DMS79 treated with DMSO at 0.1 percent for 48 hours (cell line): ENCODE results near the gene ACER1.
"Not testable (repeated sequence)": the region's sequence is repeated elsewhere in the genome, so short reads cannot be mapped to it uniquely, and the experiment has no call there.

Experiments used
- DNase-seq: peaks from one replicate; lab custom pipeline; 2025; lab: John Stamatoyannopoulos, UW

Gene ACER1

GRCh38 chr19:6355321-6356040 lies 22.1 kb upstream of the ACER1 start:
- DNase-seq: not testable (repeated sequence)

- no peak for DNase-seq
Measured at GRCh38 chr19:6354098-6354674, 20.8 kb upstream of the ACER1 start.

GRCh38 chr19:6352381-6353165 lies 19.2 kb upstream of the ACER1 start:
- DNase-seq: no peak

- DNase-seq: no peak
Measured at GRCh38 chr19:6350688-6351087, 17.3 kb upstream of the ACER1 start.

GRCh38 chr19:6349271-6349670 lies 15.9 kb upstream of the ACER1 start:
- DNase-seq: not testable (repeated sequence)

DNA sequence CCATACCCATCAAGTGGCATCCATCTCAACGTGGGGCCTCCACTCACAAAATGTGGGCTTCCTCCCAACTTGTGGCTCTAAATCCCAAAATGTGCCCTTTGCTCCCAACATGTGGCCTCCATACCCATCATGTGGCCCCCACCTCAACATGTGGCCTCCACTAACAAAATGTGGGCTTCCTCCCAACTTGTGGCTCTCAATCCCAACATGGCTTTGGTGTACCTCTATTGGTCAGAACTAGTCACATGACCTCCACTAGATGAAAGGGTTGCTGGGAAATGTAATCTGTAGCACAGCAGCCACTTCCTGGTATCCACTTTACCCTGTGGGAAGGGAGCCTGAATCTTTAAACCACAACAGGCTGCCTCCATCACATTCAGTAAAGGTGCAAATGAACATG lies 10.1 kb upstream of the ACER1 start:
- DNase-seq: no peak

GRCh38 chr19:6340493-6341201 lies 7.2 kb upstream of the ACER1 start:
- no peak for DNase-seq

- DNase-seq: no peak
Measured at GRCh38 chr19:6334490-6335285, 1.3 kb upstream of the ACER1 start.

DNA sequence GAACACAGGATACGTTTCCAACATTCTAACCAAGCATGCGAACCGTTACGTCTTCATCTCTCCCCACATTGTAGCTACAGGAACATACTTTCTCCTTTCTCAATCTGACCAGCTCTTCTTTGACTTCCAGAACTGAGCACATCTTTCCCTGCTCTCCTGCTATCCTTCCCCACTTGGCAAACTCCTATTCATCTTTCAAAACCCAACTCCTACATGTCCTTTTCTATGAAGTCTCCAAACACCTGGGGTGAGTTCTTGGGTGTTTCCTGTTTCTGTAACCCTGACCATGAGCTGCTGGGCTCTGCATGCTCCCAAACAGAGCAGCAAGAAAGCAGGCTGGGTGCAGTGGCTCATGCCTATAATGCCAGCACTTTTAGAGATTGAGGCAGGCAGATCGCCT lies 6.6 kb downstream of the ACER1 start:
- no peak for DNase-seq

DNA sequence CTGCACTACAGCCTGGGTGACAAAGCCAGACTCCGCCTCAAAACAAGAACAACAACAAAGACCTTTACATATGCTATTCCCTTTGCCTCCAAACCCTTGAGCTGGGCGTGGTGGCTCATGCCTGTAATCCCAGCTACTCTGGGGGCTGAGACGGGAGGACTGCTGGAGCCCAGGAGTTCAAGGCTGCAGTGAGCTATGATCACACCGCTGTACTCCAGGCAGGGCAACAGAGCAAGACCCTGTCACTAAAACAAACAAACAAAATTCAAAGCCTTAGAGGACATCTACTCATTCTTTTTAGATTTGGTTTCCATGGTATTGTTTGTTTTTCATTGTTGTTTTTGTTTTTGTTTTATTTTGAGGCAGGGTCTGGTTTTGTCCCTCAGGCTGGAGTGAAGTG lies 7.8 kb downstream of the ACER1 start:
- DNase-seq: no peak

DNA sequence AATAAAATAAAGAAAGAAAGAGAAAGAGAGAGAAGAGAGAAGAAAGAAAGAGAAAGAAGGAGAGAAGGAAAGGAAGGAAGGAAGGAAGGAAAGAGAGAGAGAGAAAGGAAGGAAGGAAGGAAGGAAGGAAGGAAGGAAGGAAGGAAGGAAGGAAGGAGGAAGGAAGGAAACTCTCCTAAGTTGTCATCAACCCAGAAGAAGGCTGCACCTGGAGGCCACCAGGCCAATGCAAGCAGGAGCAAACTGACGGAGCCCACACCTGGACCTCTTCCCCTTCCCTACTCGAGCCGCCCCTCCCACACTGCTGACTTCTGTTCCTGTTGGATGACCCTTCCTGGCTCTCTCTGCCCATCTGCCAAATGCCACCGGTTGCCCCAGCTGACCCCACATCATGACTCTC lies 8.7 kb downstream of the ACER1 start:
- no peak for DNase-seq

DNA sequence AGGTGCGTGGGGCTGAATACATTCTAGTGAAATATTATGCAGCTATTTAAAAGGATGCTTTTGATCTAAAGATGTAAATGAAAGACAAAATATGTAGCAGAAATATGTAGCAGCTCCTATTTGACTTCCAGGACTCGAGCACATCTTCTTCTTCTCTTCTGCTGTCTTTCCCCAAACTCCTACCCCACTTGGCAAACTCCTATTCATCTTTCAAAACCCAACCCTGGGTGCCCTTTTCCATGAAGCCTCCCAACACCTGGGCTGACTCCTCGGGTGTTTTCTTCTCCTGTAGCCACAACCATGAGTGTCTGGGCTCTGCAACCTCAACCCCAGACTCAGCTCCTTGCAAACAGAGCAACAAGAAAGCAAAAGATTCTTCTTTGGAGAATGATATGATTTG lies 11.1 kb downstream of the ACER1 start:
- DNase-seq: no peak

DNA sequence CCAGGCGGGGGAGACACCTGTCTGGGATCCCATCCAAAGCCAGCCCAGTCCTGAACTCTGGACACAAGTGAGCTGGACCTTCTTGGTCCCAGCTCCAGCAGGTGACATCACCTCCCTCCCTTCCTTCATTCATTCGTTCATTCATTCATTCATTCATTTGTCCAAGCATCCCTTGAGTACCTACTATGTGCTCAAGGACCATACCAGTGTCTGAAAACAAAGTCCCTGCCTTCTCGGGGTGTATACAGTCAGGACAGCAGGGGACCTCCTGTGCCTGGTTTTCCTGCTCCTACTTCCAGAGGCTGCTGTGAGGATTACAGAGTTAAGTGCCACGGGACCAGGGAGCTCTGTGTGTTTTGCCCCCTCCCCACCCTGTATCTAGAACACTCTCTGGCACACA lies 14.0 kb downstream of the ACER1 start:
- DNase-seq: no peak

- no peak for DNase-seq
Measured at GRCh38 chr19:6318772-6319171, 14.6 kb downstream of the ACER1 start.

DNA sequence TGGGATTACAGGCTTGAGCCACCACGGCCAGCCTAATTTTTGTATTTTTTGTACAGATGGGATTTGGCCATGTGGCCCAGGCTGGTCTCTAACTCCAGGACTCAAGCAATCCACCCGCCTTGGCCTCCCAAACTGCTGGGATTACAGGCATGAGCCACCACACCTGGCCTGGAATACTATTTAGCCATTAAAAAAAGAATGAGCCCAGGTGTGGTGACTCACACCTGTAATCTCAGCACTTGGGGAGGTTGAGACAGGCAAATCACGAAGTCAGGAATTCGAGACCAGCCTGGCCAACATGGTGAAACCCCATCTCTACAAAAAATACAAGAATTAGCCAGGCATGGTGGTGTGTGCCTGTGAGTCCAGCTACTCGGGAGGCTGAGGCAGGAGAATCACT lies 17.8 kb downstream of the ACER1 start:
- not testable (repeated sequence) for DNase-seq

- DNase-seq: no peak
Measured at GRCh38 chr19:6313398-6313969, 19.9 kb downstream of the ACER1 start.

- DNase-seq: no peak
Measured at GRCh38 chr19:6312018-6312417, 21.4 kb downstream of the ACER1 start.

DNA sequence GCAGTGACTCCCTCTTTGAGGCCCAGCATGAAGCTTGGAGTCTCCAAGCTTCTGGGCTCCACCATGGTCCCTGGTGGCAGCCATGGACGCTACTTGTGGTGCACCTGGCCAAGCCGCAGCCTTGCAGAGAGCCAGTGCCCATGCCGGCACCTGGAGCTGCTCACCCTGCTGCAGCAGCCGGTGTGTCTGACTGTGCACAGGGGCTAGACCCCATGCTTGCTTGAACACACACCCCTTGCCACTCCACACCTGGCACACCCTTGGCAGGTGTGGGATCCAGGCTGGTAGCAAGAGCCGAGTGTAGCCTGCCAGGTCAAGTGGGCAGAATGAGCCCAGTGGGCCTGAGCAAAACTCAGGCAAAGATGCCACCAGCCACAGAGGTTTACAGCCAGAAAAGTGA lies 35.0 kb downstream of the ACER1 start:
- DNase-seq: no peak

DNA sequence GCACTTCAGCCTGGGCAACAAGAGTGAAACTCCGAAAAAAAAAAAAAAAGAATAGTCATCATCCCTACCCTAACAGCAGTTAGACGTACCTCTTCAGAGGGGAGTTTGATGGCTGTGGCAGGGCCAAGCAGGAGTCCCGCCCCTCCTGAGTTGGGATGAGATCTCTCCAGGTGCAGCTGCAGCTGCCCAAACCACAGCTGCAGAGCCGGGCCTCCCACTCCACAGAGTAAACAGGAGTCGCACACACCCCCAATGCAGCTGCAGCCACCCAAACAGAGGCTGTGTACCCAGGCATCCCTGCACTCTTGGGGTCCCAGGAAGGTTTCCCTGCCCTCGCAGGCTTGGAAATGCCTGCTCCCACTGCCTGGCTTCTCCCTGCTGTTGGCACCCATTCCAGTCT lies 36.2 kb downstream of the ACER1 start:
- no peak for DNase-seq

- no peak for DNase-seq
Measured at GRCh38 chr19:6292006-6292405, 41.4 kb downstream of the ACER1 start.

GRCh38 chr19:6288737-6289136 lies 44.7 kb downstream of the ACER1 start:
- DNase-seq: no peak
